Neural progenitor cell (in vitro differentiated cells): ENCODE measurements around the gene ALKBH2.

Experiments
- CTCF ChIP-seq: fragments of 200-600 bp; sonication (generic); IDR thresholded peaks from 2 replicates; pipeline ENCODE4 v1.5.1; 2017; ENCODE audit warnings: antibody characterized with exemption, mild to moderate bottlenecking
- EZH2 ChIP-seq: fragments of 200-600 bp; sonication (generic); IDR thresholded peaks from 2 replicates; pipeline ENCODE4 v1.6.1; 2017; ENCODE audit warnings: antibody characterized with exemption, mild to moderate bottlenecking, moderate library complexity

- TF ChIP-seq EZH2 (no peak), CTCF (no peak)
These were observed 19.6 kb upstream of the ALKBH2 start for GRCh38 chr12:109112720-109113465.
